ENCODE results near the gene TCERG1. TPM values are rescaled to one million over a fixed set of nuclear protein-coding genes. Genes with fewer than 3 reads are reported as not detected.

The TCERG1 gene
- total RNA-seq, 1 donor from 2014 or later, result 40.5 TPM

- H3K27me3 Mint-ChIP-seq (ENCODE audit: low read depth), result no peaks in the 10 kb centered on the region
- no peak for DNase-seq (ENCODE audit: low spot score)
- no peak overlapping the region for H3K4me3 Mint-ChIP-seq (ENCODE audit: unreplicated experiment)
- no peaks in the 10 kb centered on the region for H3K9me3 Mint-ChIP-seq (ENCODE audit: low read depth)
- peak overlapping the region; percentile 55 for H3K27ac Mint-ChIP-seq (ENCODE audit: unreplicated experiment)
- peaks cover 12% of the 10 kb centered on the region for H3K4me1 Mint-ChIP-seq (ENCODE audit: low read depth)
- TF ChIP-seq, protein P1, sequence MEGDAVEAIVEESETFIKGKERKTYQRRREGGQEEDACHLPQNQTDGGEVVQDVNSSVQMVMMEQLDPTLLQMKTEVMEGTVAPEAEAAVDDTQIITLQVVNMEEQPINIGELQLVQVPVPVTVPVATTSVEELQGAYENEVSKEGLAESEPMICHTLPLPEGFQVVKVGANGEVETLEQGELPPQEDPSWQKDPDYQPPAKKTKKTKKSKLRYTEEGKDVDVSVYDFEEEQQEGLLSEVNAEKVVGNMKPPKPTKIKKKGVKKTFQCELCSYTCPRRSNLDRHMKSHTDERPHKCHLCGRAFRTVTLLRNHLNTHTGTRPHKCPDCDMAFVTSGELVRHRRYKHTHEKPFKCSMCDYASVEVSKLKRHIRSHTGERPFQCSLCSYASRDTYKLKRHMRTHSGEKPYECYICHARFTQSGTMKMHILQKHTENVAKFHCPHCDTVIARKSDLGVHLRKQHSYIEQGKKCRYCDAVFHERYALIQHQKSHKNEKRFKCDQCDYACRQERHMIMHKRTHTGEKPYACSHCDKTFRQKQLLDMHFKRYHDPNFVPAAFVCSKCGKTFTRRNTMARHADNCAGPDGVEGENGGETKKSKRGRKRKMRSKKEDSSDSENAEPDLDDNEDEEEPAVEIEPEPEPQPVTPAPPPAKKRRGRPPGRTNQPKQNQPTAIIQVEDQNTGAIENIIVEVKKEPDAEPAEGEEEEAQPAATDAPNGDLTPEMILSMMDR (IDR thresholded peaks at IDR 0.05), result peak; percentile 85
- peaks cover 20% of the 10 kb centered on the region for H3K36me3 Mint-ChIP-seq (ENCODE audit: low read depth)
These were observed 19.6 kb downstream of the TCERG1 start for GRCh38 chr5:146466521-146467349.

- DNase-seq (ENCODE audit: low spot score), result no peak
These were observed 20.6 kb downstream of the TCERG1 start for GRCh38 chr5:146467760-146468159.

DNA sequence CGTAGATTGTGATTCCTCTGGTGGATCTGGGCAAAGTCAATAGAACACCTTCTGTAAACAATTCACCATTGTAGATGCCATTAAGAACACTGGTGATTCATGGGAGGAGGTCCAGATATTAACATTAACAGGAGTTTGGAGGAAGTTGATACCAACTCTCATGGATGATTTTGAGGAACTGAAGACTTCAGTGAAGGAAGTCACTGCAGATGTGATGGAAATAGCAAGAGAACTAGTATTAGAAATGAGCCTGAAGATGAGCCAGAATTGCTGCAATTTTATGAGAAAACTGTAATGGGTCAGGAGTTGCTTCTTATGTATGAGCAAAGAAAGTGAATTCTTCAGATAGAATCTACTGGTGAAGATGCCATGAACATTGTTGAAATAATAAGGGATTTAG, 26.9 kb downstream of the TCERG1 start:
- TF ChIP-seq, protein P1 (IDR thresholded peaks at IDR 0.05), result no peak
- Mint-ChIP-seq H3K27me3 (ENCODE audit: low read depth) (no peaks in the 10 kb centered on the region), H3K9me3 (ENCODE audit: low read depth) (no peaks in the 10 kb centered on the region), H3K4me3 (ENCODE audit: unreplicated experiment) (no peak overlapping the region), H3K27ac (ENCODE audit: unreplicated experiment) (no peak overlapping the region), H3K36me3 (ENCODE audit: low read depth) (peaks cover 30% of the 10 kb centered on the region), H3K4me1 (ENCODE audit: low read depth) (peaks cover 11% of the 10 kb centered on the region)
- no peak for DNase-seq (ENCODE audit: low spot score)

More at GRCh38 chr5:146467760-146468159, 20.6 kb downstream of the TCERG1 start:
- H3K36me3 Mint-ChIP-seq (ENCODE audit: low read depth), result peaks cover 26% of the 10 kb centered on the region
- H3K27ac Mint-ChIP-seq (ENCODE audit: unreplicated experiment), result peak overlapping the region; percentile 28
- no peaks in the 10 kb centered on the region for H3K27me3 Mint-ChIP-seq (ENCODE audit: low read depth)
- no peak overlapping the region for H3K4me3 Mint-ChIP-seq (ENCODE audit: unreplicated experiment)
- H3K4me1 Mint-ChIP-seq (ENCODE audit: low read depth), result peaks cover 9% of the 10 kb centered on the region
- TF ChIP-seq, protein P1 (IDR thresholded peaks at IDR 0.05), result no peak
- no peaks in the 10 kb centered on the region for H3K9me3 Mint-ChIP-seq (ENCODE audit: low read depth)

DNA sequence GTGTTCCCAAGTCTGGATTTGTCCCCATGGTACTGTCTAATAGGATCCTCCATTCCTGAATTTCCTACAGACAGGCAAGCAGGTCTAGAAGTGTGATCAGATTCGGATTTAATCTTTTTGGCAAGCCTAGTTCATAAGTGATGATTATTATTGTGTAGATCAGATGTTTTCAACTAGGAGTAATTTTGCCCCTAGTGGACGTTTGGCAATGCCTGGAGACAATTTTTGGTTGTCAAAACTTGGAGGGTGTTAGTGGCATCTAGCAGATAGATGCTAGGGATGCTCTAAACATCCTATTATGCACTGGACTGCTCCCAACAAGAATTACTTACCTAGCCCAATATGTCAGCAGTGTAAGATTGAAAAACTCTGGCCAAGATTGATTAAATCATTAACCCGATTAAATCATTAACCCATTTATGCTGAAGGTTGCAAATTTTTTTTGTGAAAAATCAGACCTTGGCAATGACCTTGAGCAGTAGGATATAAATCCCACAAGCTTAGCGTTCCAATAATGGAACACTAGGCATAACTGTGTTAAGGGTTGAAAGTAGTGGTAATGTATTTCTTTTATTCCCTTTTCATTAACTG, 28.2 kb downstream of the TCERG1 start:
- Mint-ChIP-seq H3K4me3 (ENCODE audit: unreplicated experiment) (no peak overlapping the region), H3K9me3 (ENCODE audit: low read depth) (no peaks in the 10 kb centered on the region), H3K36me3 (ENCODE audit: low read depth) (peaks cover 31% of the 10 kb centered on the region), H3K27me3 (ENCODE audit: low read depth) (no peaks in the 10 kb centered on the region), H3K27ac (ENCODE audit: unreplicated experiment) (no peak overlapping the region), H3K4me1 (ENCODE audit: low read depth) (peaks cover 11% of the 10 kb centered on the region)
- TF ChIP-seq, protein P1 (IDR thresholded peaks at IDR 0.05), result peak; percentile 56
- no peak for DNase-seq (ENCODE audit: low spot score)

GRCh38 chr5:146475906-146476305, 28.8 kb downstream of the TCERG1 start:
- Mint-ChIP-seq H3K4me1 (ENCODE audit: low read depth) (peaks cover 11% of the 10 kb centered on the region), H3K36me3 (ENCODE audit: low read depth) (peaks cover 28% of the 10 kb centered on the region), H3K9me3 (ENCODE audit: low read depth) (no peaks in the 10 kb centered on the region), H3K27me3 (ENCODE audit: low read depth) (no peaks in the 10 kb centered on the region), H3K27ac (ENCODE audit: unreplicated experiment) (peak overlapping the region; percentile 0), H3K4me3 (ENCODE audit: unreplicated experiment) (no peak overlapping the region)
- no peak for DNase-seq (ENCODE audit: low spot score)
- TF ChIP-seq, protein P1 (IDR thresholded peaks at IDR 0.05), result no peak

Data from chondrocyte (in vitro differentiated cells).